K562 (cell line): Measurements from ENCODE around the gene ZKSCAN5. TPM values are rescaled to one million over a fixed set of nuclear protein-coding genes. Genes with fewer than 3 reads are reported as not detected.

Source experiments
- BCOR ChIP-seq: fragments of 450-650 bp; IDR thresholded peaks from 2 replicates; pipeline ENCODE4 v1.6.1; 2016
- BRD4 ChIP-seq: fragments of 200-600 bp; sonication (generic); IDR thresholded peaks from 2 replicates; pipeline ENCODE4 v1.6.1; 2017; ENCODE audit warnings: inconsistent platforms
- ETS2 ChIP-seq: IDR thresholded peaks from 2 replicates; pipeline ENCODE4 v1.6.1; 2016; ENCODE audit warnings: borderline replicate concordance, missing genetic modification characterization, mild to moderate bottlenecking, moderate library complexity, missing compliant biosample characterization; ENCODE audit not compliant: poor library complexity, severe bottlenecking
- HMG20B ChIP-seq: fragments of 250-450 bp; sonication (Bioruptor Pico); IDR thresholded peaks from 2 replicates; pipeline ENCODE4 v1.5.0; 2021; ENCODE audit warnings: mild to moderate bottlenecking
- HOXB6 ChIP-seq: fragments of 250-450 bp; sonication (Bioruptor Pico); IDR thresholded peaks from 2 replicates; pipeline ENCODE4 v1.5.1; 2022; ENCODE audit warnings: mild to moderate bottlenecking, borderline replicate concordance
- RBM15 ChIP-seq: fragments of 200-400 bp; formaldehyde crosslinking; IDR thresholded peaks from 2 replicates; pipeline ENCODE4 v1.6.1; 2018; ENCODE audit warnings: mild to moderate bottlenecking, low read length, moderate library complexity; ENCODE audit not compliant: insufficient read depth
- SIN3A ChIP-seq, 2 experiments: fragments of 150-350 bp in 1 of 2; IDR thresholded peaks; 2 replicates each; pipeline ENCODE4 v1.6.1; 2011 to 2016; ENCODE audit warnings: borderline replicate concordance in 2 of 2, low read depth in 2 of 2, low read length in 2 of 2, mild to moderate bottlenecking in 2 of 2, moderate library complexity in 2 of 2; ENCODE audit not compliant: control insufficient read depth in 1 of 2
- TBP ChIP-seq: optimal IDR thresholded peaks from 2 replicates; pipeline ENCODE3; 2011; ENCODE audit warnings: low read depth, low read length, improper control_type of control experiment
- WHSC1 ChIP-seq: IDR thresholded peaks from one replicate; pipeline ENCODE4 v1.6.1; 2012; ENCODE audit warnings: low read length, control low read depth, inconsistent platforms
- ZKSCAN1 ChIP-seq: fragments of 150-350 bp; IDR thresholded peaks from 2 replicates; pipeline ENCODE4 v1.6.1; 2016; ENCODE audit warnings: low read depth, low read length
- ZNF23 ChIP-seq: fragments of 250-450 bp; sonication (Bioruptor Pico); IDR thresholded peaks from 2 replicates; pipeline ENCODE4 v1.4.0; 2020; ENCODE audit warnings: mild to moderate bottlenecking
- ZNF79 ChIP-seq: fragments of 250-450 bp; sonication (Bioruptor Pico); IDR thresholded peaks from 2 replicates; pipeline ENCODE4 v1.4.0; 2020; ENCODE audit warnings: low read depth, mild to moderate bottlenecking, moderate library complexity
- ZSCAN32 ChIP-seq: fragments of 450-650 bp; formaldehyde crosslinking; IDR thresholded peaks from 2 replicates; pipeline ENCODE4 v1.4.0; 2020; ENCODE audit warnings: mild to moderate bottlenecking, moderate library complexity
- polyA plus RNA-seq, 8 experiments: library from polyadenylated mRNA; depleted of rRNA in 4 of 8; stranded (reverse) in 5 of 8; unstranded in 3 of 8; fragments of >200 nt; fragmentation: Nextera tagmentation in 2 of 8; fragmentation: Illumina TruSeq in 1 of 8; extraction: Ambion mirVana in 2 of 8; extraction: Trizol in 1 of 8; gene quantifications; 2 replicates each; pipeline versions ENCODE4 v1.2.1 to v1.2.3, GENCODE V29; 2011 to 2014; ENCODE audit warnings: inconsistent platforms in 1 of 8, missing spikeins in 1 of 8
- total RNA-seq, 7 experiments: library from RNA; depleted of rRNA in 6 of 7; stranded (reverse); fragments of >200 nt in 6 of 7; fragmentation: Illumina TruSeq in 2 of 7; extraction: Trizol in 2 of 7; gene quantifications; 2 replicates each; pipeline versions ENCODE4 v1.2.1 to v1.2.3, GENCODE V29; 2011 to 2021; ENCODE audit warnings: low replicate concordance in 1 of 7
- TF ChIP-seq, protein P1 (sequence below): sonication (generic); formaldehyde crosslinking; IDR thresholded peaks from 2 replicates; pipeline ENCODE4 v1.8.0; 2022; ENCODE audit warnings: mild to moderate bottlenecking, missing genetic modification reagents
- TF ChIP-seq, protein P2 (sequence below): fragments of 450-650 bp; formaldehyde crosslinking; IDR thresholded peaks from 2 replicates; pipeline ENCODE4 v1.4.0; 2022; ENCODE audit warnings: missing genetic modification characterization
- TF ChIP-seq, protein P3 (sequence below), 2 experiments: fragments of 450-650 bp; formaldehyde crosslinking in 1 of 2; IDR thresholded peaks; 2 replicates each; pipeline versions ENCODE4 v1.4.0 to v1.6.1; 2014 to 2020; ENCODE audit warnings: mild to moderate bottlenecking in 2 of 2, borderline replicate concordance in 1 of 2, low read depth in 1 of 2
- TF ChIP-seq, protein P4 (sequence below): sonication (generic); formaldehyde crosslinking; IDR thresholded peaks from 2 replicates; pipeline ENCODE4 v1.8.0; 2022; ENCODE audit warnings: missing genetic modification reagents, mild to moderate bottlenecking, borderline replicate concordance

The ZKSCAN5 gene
- total and polyA plus RNA-seq, 9 of the 15 experiments (the other 6 are each of a cell fraction or from before 2014, with no cell fraction given): 4.2 to 19.0 (median 15.0) TPM

DNA sequence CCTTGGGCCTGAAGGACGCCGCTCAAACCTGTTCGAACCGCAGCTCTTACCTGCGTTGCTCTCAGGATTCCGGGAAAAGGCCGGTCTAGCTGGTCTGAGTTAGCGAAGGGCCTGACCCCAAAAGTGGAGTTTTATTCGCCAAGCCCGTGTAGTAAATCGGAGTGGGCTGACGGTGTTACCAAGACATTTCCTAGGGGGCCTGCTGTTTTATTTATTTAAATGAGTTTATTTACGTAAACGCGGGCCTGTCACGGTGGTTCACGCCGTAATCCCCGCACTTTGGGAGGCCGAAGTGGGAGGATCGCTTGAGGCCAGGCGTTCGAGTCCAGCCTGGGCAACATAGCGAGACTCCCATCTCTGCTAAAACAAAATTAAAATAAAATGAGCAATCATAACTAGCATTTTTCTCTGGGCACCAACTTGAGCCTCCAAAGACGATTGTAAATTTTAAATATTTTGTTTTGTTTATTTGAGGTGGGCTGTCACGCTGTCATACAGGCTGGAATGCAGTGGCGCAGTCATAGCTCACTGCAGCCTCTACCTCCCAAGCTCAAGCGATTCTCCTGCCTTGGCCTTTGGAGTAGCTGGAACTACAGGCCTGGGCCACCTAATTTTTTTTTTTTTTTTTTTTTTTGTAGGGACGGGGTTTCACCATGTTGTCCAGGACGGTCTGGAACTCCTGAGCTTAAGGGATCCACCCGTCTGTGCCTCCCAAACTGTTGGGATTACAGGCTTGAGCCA lies 54.9 kb downstream of the ZKSCAN5 start (continued):
- TF ChIP-seq ZSCAN32 (CRISPR knock-in tag) (no peak), ZKSCAN1 (no peak), HMG20B (CRISPR knock-in tag) (no peak), TBP (no peak), ZNF23 (CRISPR knock-in tag) (no peak), SIN3A (IDR thresholded peaks at IDR 0.05; ENCODE audit: borderline replicate concordance in 2 of 2, control insufficient read depth in 1 of 2, low read depth in 2 of 2, low read length in 2 of 2) (0 out of 4 replicates have a peak, but pooled peaks of 1 of the 2 experiments have one; percentile 31), HOXB6 (CRISPR knock-in tag) (no peak), WHSC1 (no peak), BCOR (peak; percentile 66), ETS2 (tag) (no peak), BRD4 (peak; percentile 79; the same call in 1 of the 2 replicates), RBM15 (no peak), ZNF79 (CRISPR knock-in tag) (no peak)
- TF ChIP-seq, protein P1, sequence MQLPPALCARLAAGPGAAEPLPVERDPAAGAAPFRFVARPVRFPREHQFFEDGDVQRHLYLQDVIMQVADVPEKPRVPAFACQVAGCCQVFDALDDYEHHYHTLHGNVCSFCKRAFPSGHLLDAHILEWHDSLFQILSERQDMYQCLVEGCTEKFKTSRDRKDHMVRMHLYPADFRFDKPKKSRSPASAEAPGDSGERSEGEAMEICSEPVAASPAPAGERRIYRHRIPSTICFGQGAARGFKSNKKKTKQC (CRISPR knock-in tag): no peak
- TF ChIP-seq, protein P2, sequence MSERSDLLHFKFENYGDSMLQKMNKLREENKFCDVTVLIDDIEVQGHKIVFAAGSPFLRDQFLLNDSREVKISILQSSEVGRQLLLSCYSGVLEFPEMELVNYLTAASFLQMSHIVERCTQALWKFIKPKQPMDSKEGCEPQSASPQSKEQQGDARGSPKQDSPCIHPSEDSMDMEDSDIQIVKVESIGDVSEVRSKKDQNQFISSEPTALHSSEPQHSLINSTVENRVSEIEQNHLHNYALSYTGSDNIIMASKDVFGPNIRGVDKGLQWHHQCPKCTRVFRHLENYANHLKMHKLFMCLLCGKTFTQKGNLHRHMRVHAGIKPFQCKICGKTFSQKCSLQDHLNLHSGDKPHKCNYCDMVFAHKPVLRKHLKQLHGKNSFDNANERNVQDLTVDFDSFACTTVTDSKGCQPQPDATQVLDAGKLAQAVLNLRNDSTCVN (CRISPR knock-in tag): no peak
- TF ChIP-seq, protein P3, sequence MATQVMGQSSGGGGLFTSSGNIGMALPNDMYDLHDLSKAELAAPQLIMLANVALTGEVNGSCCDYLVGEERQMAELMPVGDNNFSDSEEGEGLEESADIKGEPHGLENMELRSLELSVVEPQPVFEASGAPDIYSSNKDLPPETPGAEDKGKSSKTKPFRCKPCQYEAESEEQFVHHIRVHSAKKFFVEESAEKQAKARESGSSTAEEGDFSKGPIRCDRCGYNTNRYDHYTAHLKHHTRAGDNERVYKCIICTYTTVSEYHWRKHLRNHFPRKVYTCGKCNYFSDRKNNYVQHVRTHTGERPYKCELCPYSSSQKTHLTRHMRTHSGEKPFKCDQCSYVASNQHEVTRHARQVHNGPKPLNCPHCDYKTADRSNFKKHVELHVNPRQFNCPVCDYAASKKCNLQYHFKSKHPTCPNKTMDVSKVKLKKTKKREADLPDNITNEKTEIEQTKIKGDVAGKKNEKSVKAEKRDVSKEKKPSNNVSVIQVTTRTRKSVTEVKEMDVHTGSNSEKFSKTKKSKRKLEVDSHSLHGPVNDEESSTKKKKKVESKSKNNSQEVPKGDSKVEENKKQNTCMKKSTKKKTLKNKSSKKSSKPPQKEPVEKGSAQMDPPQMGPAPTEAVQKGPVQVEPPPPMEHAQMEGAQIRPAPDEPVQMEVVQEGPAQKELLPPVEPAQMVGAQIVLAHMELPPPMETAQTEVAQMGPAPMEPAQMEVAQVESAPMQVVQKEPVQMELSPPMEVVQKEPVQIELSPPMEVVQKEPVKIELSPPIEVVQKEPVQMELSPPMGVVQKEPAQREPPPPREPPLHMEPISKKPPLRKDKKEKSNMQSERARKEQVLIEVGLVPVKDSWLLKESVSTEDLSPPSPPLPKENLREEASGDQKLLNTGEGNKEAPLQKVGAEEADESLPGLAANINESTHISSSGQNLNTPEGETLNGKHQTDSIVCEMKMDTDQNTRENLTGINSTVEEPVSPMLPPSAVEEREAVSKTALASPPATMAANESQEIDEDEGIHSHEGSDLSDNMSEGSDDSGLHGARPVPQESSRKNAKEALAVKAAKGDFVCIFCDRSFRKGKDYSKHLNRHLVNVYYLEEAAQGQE (IDR thresholded peaks at IDR 0.05; ENCODE audit: borderline replicate concordance): peak; percentile 42
- TF ChIP-seq, protein P3 (CRISPR knock-in tag; IDR thresholded peaks at IDR 0.05; ENCODE audit: low read depth): no peak
- TF ChIP-seq, protein P4, sequence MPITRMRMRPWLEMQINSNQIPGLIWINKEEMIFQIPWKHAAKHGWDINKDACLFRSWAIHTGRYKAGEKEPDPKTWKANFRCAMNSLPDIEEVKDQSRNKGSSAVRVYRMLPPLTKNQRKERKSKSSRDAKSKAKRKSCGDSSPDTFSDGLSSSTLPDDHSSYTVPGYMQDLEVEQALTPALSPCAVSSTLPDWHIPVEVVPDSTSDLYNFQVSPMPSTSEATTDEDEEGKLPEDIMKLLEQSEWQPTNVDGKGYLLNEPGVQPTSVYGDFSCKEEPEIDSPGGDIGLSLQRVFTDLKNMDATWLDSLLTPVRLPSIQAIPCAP (CRISPR knock-in tag): no peak
